Endothelial cell (in vitro differentiated cells): ENCODE data around the gene ZSWIM5. TPM values are rescaled to one million over a fixed set of nuclear protein-coding genes. Genes with fewer than 3 reads are reported as not detected.

Source experiments
- DNase-seq: peaks from one replicate; pipeline ENCODE4 v3.0.0; 2021; ENCODE audit warnings: low spot score
- H3K27ac Mint-ChIP-seq: one replicate; pipeline ENCODE4 v1.8.0; 2021; ENCODE audit warnings: mixed read lengths, inconsistent platforms; ENCODE audit not compliant: unreplicated experiment
- H3K27me3 Mint-ChIP-seq: one replicate; pipeline ENCODE4 v1.8.0; 2021; ENCODE audit warnings: mild to moderate bottlenecking, moderate library complexity, mixed read lengths, inconsistent platforms; ENCODE audit not compliant: unreplicated experiment
- H3K36me3 Mint-ChIP-seq: one replicate; pipeline ENCODE4 v1.8.0; 2021; ENCODE audit warnings: mild to moderate bottlenecking, low read depth, mixed read lengths, inconsistent platforms; ENCODE audit not compliant: unreplicated experiment
- H3K4me1 Mint-ChIP-seq: one replicate; pipeline ENCODE4 v1.8.0; 2021; ENCODE audit warnings: mild to moderate bottlenecking, mixed read lengths, inconsistent platforms; ENCODE audit not compliant: unreplicated experiment
- H3K4me3 Mint-ChIP-seq: one replicate; pipeline ENCODE4 v1.8.0; 2021; ENCODE audit warnings: mild to moderate bottlenecking, mixed read lengths, inconsistent platforms; ENCODE audit not compliant: unreplicated experiment
- H3K9me3 Mint-ChIP-seq: one replicate; pipeline ENCODE4 v1.8.0; 2021; ENCODE audit warnings: mixed read lengths, inconsistent platforms; ENCODE audit not compliant: unreplicated experiment
- CTCF ChIP-seq: fragments of 200-600 bp; sonication (generic); IDR thresholded peaks from one replicate; pipeline ENCODE4 v1.5.0; 2021; ENCODE audit warnings: antibody characterized with exemption; ENCODE audit not compliant: unreplicated experiment
- total RNA-seq: library from RNA; stranded (reverse); fragmentation: NEBNext Ultra II Directional; extraction: Animal tissue kit (Norgen Biotek cat#: 25700); gene quantifications from one replicate; pipeline ENCODE4 v1.2.1, GENCODE V29; 2021; ENCODE audit not compliant: unreplicated experiment

ZSWIM5 gene
- total RNA-seq, 1 donor from 2014 or later, result 6.6 TPM

- H3K9me3 Mint-ChIP-seq, result no peaks in the 10 kb centered on the region
- peaks cover 7% of the 10 kb centered on the region for H3K4me1 Mint-ChIP-seq
- peaks cover 4% of the 10 kb centered on the region for H3K36me3 Mint-ChIP-seq
- peak overlapping the region; percentile 94 for H3K4me3 Mint-ChIP-seq
- H3K27me3 Mint-ChIP-seq, result peaks cover 4% of the 10 kb centered on the region
- peak; percentile 65 for DNase-seq
- no peak for TF ChIP-seq CTCF
- H3K27ac Mint-ChIP-seq, result peak overlapping the region; percentile 1
These were observed 1.1 kb downstream of the ZSWIM5 start for GRCh38 chr1:45205011-45205909.

GRCh38 chr1:45200906-45201500 is 5.4 kb downstream of the ZSWIM5 start:
- H3K36me3 Mint-ChIP-seq, result no peaks in the 10 kb centered on the region
- TF ChIP-seq CTCF, result no peak
- no peaks in the 10 kb centered on the region for H3K27me3 Mint-ChIP-seq
- no peak overlapping the region for H3K27ac Mint-ChIP-seq
- no peaks in the 10 kb centered on the region for H3K9me3 Mint-ChIP-seq
- peaks cover 4% of the 10 kb centered on the region for H3K4me1 Mint-ChIP-seq
- no peak for DNase-seq
- no peak overlapping the region for H3K4me3 Mint-ChIP-seq

GRCh38 chr1:45200435-45200834 is 6.0 kb downstream of the ZSWIM5 start:
- Mint-ChIP-seq H3K4me1 (peaks cover 3% of the 10 kb centered on the region), H3K36me3 (no peaks in the 10 kb centered on the region)
- no peak for TF ChIP-seq CTCF

GRCh38 chr1:45198185-45198584 is 8.2 kb downstream of the ZSWIM5 start:
- no peak for DNase-seq
- no peaks in the 10 kb centered on the region for H3K9me3 Mint-ChIP-seq
- H3K4me3 Mint-ChIP-seq, result no peak overlapping the region
- peaks cover 3% of the 10 kb centered on the region for H3K4me1 Mint-ChIP-seq
- TF ChIP-seq CTCF, result no peak
- H3K36me3 Mint-ChIP-seq, result no peaks in the 10 kb centered on the region
- H3K27me3 Mint-ChIP-seq, result no peaks in the 10 kb centered on the region
- H3K27ac Mint-ChIP-seq, result no peak overlapping the region

More at GRCh38 chr1:45200435-45200834, 6.0 kb downstream of the ZSWIM5 start:
- H3K4me3 Mint-ChIP-seq, result no peak overlapping the region
- no peaks in the 10 kb centered on the region for H3K9me3 Mint-ChIP-seq
- no peaks in the 10 kb centered on the region for H3K27me3 Mint-ChIP-seq
- no peak overlapping the region for H3K27ac Mint-ChIP-seq
- no peak for DNase-seq

GRCh38 chr1:45196863-45197262 is 9.5 kb downstream of the ZSWIM5 start:
- Mint-ChIP-seq H3K36me3 (no peaks in the 10 kb centered on the region), H3K27ac (no peak overlapping the region), H3K4me1 (peaks cover 12% of the 10 kb centered on the region), H3K27me3 (no peaks in the 10 kb centered on the region), H3K4me3 (no peak overlapping the region), H3K9me3 (no peaks in the 10 kb centered on the region)
- DNase-seq, result no peak
- no peak for TF ChIP-seq CTCF
